H1 (cell line): ENCODE measurements around the gene DOK7.

Source experiments
- CHD2 ChIP-seq: IDR thresholded peaks from 2 replicates; pipeline ENCODE4 v1.6.1; 2012; ENCODE audit warnings: low read length, improper control_type of control experiment
- EZH2 ChIP-seq: fragments of 200-600 bp; sonication (generic); IDR thresholded peaks from 2 replicates; pipeline ENCODE4 v1.7.1; 2012; ENCODE audit warnings: low read depth, mild to moderate bottlenecking, moderate library complexity, low read length, inconsistent platforms; ENCODE audit not compliant: severe bottlenecking
- JUN ChIP-seq: IDR thresholded peaks from 2 replicates; pipeline ENCODE4 v1.6.1; 2011; ENCODE audit warnings: low read depth, mild to moderate bottlenecking, improper control_type of control experiment, low read length
- SP1 ChIP-seq: IDR thresholded peaks from 2 replicates; pipeline ENCODE4 v1.6.1; 2011; ENCODE audit warnings: low read depth, low read length
- ZNF274 ChIP-seq: IDR thresholded peaks from 2 replicates; pipeline ENCODE4 v1.7.0; 2012; ENCODE audit warnings: low read length, borderline replicate concordance; ENCODE audit errors: extremely low read depth
- TF ChIP-seq, protein P1 (sequence below): IDR thresholded peaks from 2 replicates; pipeline ENCODE4 v1.6.1; 2012; ENCODE audit warnings: low read length, inconsistent platforms

- TF ChIP-seq ZNF274 (no peak), SP1 (no peak), JUN (no peak), CHD2 (no peak), EZH2 (no peak)
- TF ChIP-seq, protein P1, sequence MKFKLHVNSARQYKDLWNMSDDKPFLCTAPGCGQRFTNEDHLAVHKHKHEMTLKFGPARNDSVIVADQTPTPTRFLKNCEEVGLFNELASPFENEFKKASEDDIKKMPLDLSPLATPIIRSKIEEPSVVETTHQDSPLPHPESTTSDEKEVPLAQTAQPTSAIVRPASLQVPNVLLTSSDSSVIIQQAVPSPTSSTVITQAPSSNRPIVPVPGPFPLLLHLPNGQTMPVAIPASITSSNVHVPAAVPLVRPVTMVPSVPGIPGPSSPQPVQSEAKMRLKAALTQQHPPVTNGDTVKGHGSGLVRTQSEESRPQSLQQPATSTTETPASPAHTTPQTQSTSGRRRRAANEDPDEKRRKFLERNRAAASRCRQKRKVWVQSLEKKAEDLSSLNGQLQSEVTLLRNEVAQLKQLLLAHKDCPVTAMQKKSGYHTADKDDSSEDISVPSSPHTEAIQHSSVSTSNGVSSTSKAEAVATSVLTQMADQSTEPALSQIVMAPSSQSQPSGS, result no peak
Measured at GRCh38 chr4:3500634-3501101, 37.6 kb downstream of the DOK7 start.
